Spleen (tissue), 11 donors: ENCODE results near the gene TMEM223. TPM values are rescaled to one million over a fixed set of nuclear protein-coding genes. Genes with fewer than 3 reads are reported as not detected.
A peak's percentile ranks its signal among the peaks of the same experiment; 100 is the strongest.
"Not testable (repeated sequence)": the region's sequence is repeated elsewhere in the genome, so short reads cannot be mapped to it uniquely, and the experiment has no call there.

Source experiments
- DNase-seq: peaks from one replicate; pipeline ENCODE4 v3.0.0-alpha.2; 2020
- H3K27ac ChIP-seq, 8 donors: fragments of 200-600 bp; sonication (generic) in 7 of 8; 1 replicate in 4 of 8; 2 replicates in 4 of 8; pipeline versions ENCODE4 v1.5.0 to v1.8.0; 2016 to 2021; ENCODE audit warnings: inconsistent platforms in 4 of 8, mild to moderate bottlenecking in 4 of 8, moderate library complexity in 1 of 8
- H3K27me3 ChIP-seq, 7 donors: fragments of 200-600 bp; sonication (generic) in 6 of 7; replicated peaks in 1 of 7; 1 replicate in 4 of 7; 2 replicates in 3 of 7; pipeline versions ENCODE4 v1.5.0 to v1.8.0; 2016 to 2021; ENCODE audit warnings: inconsistent platforms in 3 of 7, mild to moderate bottlenecking in 1 of 7
- H3K36me3 ChIP-seq, 6 donors: fragments of 200-600 bp; sonication (generic) in 5 of 6; 1 replicate in 4 of 6; 2 replicates in 2 of 6; pipeline versions ENCODE4 v1.5.0 to v1.8.0; 2016 to 2021; ENCODE audit warnings: inconsistent platforms in 2 of 6
- H3K4me1 ChIP-seq, 6 donors: fragments of 200-600 bp; sonication (generic) in 5 of 6; 1 replicate in 3 of 6; 2 replicates in 3 of 6; pipeline versions ENCODE4 v1.5.0 to v1.8.0; 2016 to 2021; ENCODE audit warnings: inconsistent platforms in 3 of 6
- H3K4me3 ChIP-seq, 8 donors: fragments of 200-600 bp; sonication (generic) in 7 of 8; 1 replicate in 4 of 8; 2 replicates in 4 of 8; pipeline versions ENCODE4 v1.5.0 to v1.8.0; 2016 to 2021; ENCODE audit warnings: inconsistent platforms in 4 of 8, mild to moderate bottlenecking in 4 of 8, moderate library complexity in 2 of 8
- H3K9me3 ChIP-seq, 8 donors: fragments of 200-600 bp; sonication (generic) in 7 of 8; 1 replicate in 4 of 8; 2 replicates in 4 of 8; pipeline versions ENCODE4 v1.5.0 to v1.8.0; 2016 to 2021; ENCODE audit warnings: inconsistent platforms in 4 of 8
- POLR2A ChIP-seq, 3 donors: fragments of 450-650 bp; IDR thresholded peaks; one replicate each; pipeline ENCODE4 v1.5.1; 2017; ENCODE audit warnings: antibody characterized with exemption in 3 of 3, mild to moderate bottlenecking in 1 of 3
- POLR2AphosphoS5 ChIP-seq, 3 donors: sonication (generic); formaldehyde crosslinking; IDR thresholded peaks; one replicate each; pipeline ENCODE4 v1.5.1; 2017; ENCODE audit warnings: antibody characterized with exemption in 3 of 3
- WGBS, 5 donors: extraction: QIAGEN DNeasy Blood & Tissue Kit in 3 of 5; methylation state at CpG; one replicate each; pipeline versions ENCODE4 v1.1.5 to v1.1.7; 2013 to 2018; 5-methylcytosine and 5-hydroxymethylcytosine counted together
- intact Hi-C: fragments of 100-400 bp; cut with DNase I; formaldehyde crosslinking; loops from one replicate; pipeline ENCODE4 v1.15.0; 2023; ENCODE audit warnings: low total_unique reads
- microRNA-seq, 3 donors: library from miRNA; unstranded; fragments of <30 nt; microRNA quantifications; one replicate each; pipeline versions ENCODE4 to v1.1.0, GENCODE V29; 2019 to 2020
- polyA plus RNA-seq, 3 donors: library from polyadenylated mRNA; stranded (reverse); fragments of 200-250 nt; gene quantifications; one replicate each; pipeline ENCODE4 v1.2.1, GENCODE V29; 2013
- small RNA-seq, 4 donors: library from RNA; depleted of rRNA; stranded (forward); fragments of <200 nt; gene quantifications; one replicate each; pipeline ENCODE3, GENCODE V24; 2016
- total RNA-seq, 7 donors: library from RNA; depleted of rRNA in 3 of 7; stranded (reverse); fragments of >200 nt in 3 of 7; fragmentation: NEBNext Ultra II Directional in 4 of 7; extraction: Animal tissue kit (Norgen Biotek cat#: 25700) in 4 of 7; gene quantifications; one replicate each; pipeline versions ENCODE4 v1.1.0 to v1.2.1, GENCODE V29; 2016 to 2021
- TF ChIP-seq, protein P1 (sequence below), 11 experiments: fragments of 200-600 bp in 7 of 11; fragments of 450-650 bp in 4 of 11; sonication (generic) in 4 of 11; IDR thresholded peaks in 8 of 11; conservative IDR thresholded peaks in 3 of 11; 1 replicate in 7 of 11; 2 replicates in 4 of 11; pipeline versions ENCODE4 v1.4.0 to v1.8.0; 2016 to 2021; ENCODE audit warnings: antibody characterized with exemption in 11 of 11, inconsistent platforms in 4 of 11, mild to moderate bottlenecking in 1 of 11
- donor health status: healthy with polysubstance abuse.
- donor health status: DM: no; HTN: no; CAD: no; lungs with moderate emphysema.
- donor health status: DM: no; HTN: no; CAD: no.
- donor health status: Bipolar disorder and iron deficiency.
- donor health status: healthy.
- donor health status: DM: no; HTN: no; CAD: no.
- donor health status: DM: yes; HTN: yes; CAD: no.

The TMEM223 gene
- total and polyA plus RNA-seq, 10 donors = 11.2 to 32.8 (median 21.0) TPM

DNA sequence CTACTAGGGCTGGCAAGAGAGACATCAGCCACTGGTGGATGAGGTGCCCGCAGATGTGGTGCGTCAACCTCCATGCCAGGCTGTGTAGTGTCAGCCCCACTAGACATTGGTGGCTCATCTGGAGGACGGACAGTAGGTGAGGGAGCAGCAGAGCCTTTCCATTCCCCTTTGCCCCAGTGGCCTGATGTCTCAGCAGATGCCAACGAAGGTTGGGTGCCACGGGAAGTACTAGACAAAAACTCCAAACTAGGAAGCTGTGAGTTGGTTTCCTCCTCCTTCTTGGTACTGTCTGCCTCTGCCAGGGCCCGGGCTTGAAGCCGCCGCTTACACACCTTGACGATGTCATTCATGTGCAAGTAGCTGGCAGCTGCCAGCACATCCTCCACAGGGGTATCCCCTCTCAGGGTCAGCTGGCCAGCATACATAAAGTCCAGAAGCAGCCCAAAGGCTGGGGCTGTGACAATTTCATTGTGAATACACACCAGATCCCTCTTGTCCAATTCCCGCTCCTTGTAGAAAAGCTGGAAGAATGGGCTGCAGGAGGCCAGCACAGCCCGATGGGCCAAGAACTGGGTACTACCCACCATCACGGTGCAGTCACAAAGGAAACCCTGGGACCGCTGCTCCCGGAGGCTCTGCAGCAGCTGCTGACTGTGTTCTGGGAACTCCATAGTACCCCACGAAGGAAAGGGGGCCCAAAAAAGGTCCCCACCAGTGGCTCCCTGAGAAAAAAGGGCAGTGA is 38.6 kb downstream of the TMEM223 start:
- Histone ChIP-seq H3K9me3 (no peaks in the 10 kb centered on the region), H3K4me1 (peaks cover 7 to 64% (median 28%) of the 10 kb centered on the region in 6 donors), H3K27me3 (no peaks in the 10 kb centered on the region), H3K4me3 (peak overlapping the region; percentile 58 to 80 (median 65)), H3K36me3 (peaks cover 0 to 40% (median 10%) of the 10 kb centered on the region in 6 donors), H3K27ac (peak overlapping the region; percentile 91 to 98 (median 96))
- TF ChIP-seq, protein P1, sequence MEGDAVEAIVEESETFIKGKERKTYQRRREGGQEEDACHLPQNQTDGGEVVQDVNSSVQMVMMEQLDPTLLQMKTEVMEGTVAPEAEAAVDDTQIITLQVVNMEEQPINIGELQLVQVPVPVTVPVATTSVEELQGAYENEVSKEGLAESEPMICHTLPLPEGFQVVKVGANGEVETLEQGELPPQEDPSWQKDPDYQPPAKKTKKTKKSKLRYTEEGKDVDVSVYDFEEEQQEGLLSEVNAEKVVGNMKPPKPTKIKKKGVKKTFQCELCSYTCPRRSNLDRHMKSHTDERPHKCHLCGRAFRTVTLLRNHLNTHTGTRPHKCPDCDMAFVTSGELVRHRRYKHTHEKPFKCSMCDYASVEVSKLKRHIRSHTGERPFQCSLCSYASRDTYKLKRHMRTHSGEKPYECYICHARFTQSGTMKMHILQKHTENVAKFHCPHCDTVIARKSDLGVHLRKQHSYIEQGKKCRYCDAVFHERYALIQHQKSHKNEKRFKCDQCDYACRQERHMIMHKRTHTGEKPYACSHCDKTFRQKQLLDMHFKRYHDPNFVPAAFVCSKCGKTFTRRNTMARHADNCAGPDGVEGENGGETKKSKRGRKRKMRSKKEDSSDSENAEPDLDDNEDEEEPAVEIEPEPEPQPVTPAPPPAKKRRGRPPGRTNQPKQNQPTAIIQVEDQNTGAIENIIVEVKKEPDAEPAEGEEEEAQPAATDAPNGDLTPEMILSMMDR (IDR thresholded peaks at IDR 0.05 in 8 of 11, conservative IDR thresholded peaks at IDR 0.05 in 3 of 11) = no peak
- TF ChIP-seq POLR2A (IDR thresholded peaks at IDR 0.05) (no peak), POLR2AphosphoS5 (IDR thresholded peaks at IDR 0.05) (no peak)
- 73 to 81% (median 77%) methylated on average over 15 of the region's 15 CpGs for WGBS, 5 donors
- intact Hi-C loops = no loop called here
- DNase-seq = peak; percentile 82

DNA sequence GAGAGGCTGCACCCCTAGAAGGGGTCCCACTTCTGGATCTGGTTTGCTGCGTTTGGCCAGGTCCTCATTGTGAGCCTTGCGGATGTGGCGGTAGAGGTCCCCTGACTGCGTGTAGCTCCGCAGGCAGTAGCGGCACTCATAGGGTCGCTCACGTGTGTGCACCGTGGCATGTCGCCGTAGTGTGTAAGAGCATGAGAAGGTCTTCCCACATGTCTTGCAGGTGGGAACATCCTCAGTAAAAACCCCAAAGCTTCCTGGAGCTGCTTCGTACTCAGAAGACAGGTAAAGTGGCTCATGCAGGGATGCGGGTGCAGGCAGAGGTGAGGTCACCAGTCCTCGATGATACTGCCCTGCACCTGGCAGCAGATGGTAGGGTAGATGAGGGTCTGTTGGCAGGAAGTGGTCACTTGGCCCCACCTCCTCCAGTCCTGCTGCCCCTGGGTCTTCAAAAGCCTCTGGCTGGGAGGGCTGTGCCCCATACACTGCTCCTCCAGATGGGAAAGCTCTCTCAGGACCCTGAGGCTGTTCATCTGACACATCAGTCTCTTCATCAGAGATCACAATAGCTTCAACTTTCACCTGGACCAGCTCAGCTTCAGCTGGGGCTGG is 39.5 kb downstream of the TMEM223 start:
- H3K4me1 ChIP-seq = peaks cover 7 to 68% (median 28%) of the 10 kb centered on the region in 6 donors
- no peak for TF ChIP-seq POLR2AphosphoS5 (IDR thresholded peaks at IDR 0.05)
- TF ChIP-seq, protein P1 (IDR thresholded peaks at IDR 0.05 in 8 of 11, conservative IDR thresholded peaks at IDR 0.05 in 3 of 11) = no peak
- TF ChIP-seq POLR2A (IDR thresholded peaks at IDR 0.05) = no peak
- H3K4me3 ChIP-seq = peak overlapping the region in 1 of 8 donors; percentile 80
- intact Hi-C loops = no loop called here
- H3K9me3 ChIP-seq = no peaks in the 10 kb centered on the region
- no peaks in the 10 kb centered on the region for H3K27me3 ChIP-seq
- no peak for DNase-seq
- peak overlapping the region in 3 of 8 donors; percentile 94 to 97 (median 96) for H3K27ac ChIP-seq
- H3K36me3 ChIP-seq = peaks cover 0 to 43% (median 10%) of the 10 kb centered on the region in 6 donors
- 95 to 98% (median 96%) methylated on average over 11 to 14 of the region's 14 CpGs for WGBS, 5 donors

DNA sequence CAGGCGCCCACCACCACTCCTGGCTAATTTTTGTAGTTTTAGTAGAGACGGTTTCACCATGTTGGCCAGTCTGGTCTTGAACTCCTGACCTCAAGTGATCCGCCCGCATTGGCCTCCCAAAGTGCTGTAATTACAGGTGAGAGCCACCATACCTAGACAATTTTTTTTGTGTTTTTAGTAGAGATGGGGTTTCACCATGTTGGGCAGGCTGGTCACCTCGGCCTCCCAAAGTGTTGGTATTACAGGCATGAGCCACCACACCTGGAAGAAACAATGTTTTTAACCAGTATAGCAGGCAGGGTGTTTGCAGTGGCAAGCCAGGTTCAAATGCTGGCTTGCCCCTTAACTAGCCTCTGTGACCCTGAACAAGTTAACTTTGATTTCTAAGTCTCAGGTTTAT is 41.9 kb downstream of the TMEM223 start:
- H3K36me3 ChIP-seq = peaks cover 0 to 43% (median 10%) of the 10 kb centered on the region in 6 donors
- not testable (repeated sequence) for H3K27ac ChIP-seq

DNA sequence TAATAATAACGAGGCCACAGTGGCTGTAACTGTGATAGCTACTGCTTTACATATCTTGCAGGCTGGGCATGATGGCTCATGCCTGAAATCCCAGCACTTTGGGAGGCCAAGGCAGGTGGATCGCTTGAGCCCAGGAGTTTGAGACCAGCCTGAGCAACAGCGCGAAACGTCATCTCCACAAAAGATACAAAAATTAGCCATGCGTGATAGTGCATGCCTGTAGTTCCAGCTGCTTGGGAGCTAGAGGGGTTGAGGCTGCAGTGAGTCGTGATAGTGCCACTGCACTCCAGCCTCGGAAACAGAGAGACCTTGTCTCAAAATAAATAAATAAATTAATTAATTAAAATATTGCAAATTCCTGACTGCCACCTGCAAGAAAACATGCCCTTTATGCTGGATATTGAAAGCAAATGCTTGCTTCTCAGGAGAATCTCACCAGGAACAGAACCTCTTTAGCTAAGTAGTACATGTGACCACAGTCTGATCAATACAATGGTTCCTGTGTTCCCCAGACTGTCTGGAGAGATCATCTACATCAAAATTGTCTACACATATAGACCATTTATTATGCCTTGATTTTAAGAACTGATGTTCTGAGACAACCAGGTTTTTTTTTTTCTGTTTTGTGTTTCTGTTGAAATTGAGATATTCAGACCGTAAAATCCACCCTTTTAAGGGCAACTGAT is 44.2 kb downstream of the TMEM223 start:
- intact Hi-C loops = no loop called here
- Histone ChIP-seq H3K9me3 (no peaks in the 10 kb centered on the region), H3K36me3 (peaks cover 0 to 38% (median 9%) of the 10 kb centered on the region in 6 donors), H3K4me3 (no peak overlapping the region), H3K27ac (no peak overlapping the region), H3K27me3 (no peaks in the 10 kb centered on the region), H3K4me1 (peaks cover 0 to 48% (median 15%) of the 10 kb centered on the region in 6 donors)
- WGBS, 5 donors = 87 to 95% (median 92%) methylated on average over 9 of the region's 9 CpGs
- DNase-seq = no peak
- no peak for TF ChIP-seq POLR2AphosphoS5 (IDR thresholded peaks at IDR 0.05)
- no peak for TF ChIP-seq POLR2A (IDR thresholded peaks at IDR 0.05)
- TF ChIP-seq, protein P1 (IDR thresholded peaks at IDR 0.05 in 8 of 11, conservative IDR thresholded peaks at IDR 0.05 in 3 of 11) = no peak

More for the DNA sequence above, 41.9 kb downstream of the TMEM223 start:
- H3K27me3 ChIP-seq, H3K4me3 ChIP-seq, H3K9me3 ChIP-seq, DNase-seq, intact Hi-C loops: not testable (repeated sequence)
- 90 to 96% (median 95%) methylated on average over 5 of the region's 5 CpGs for WGBS, 5 donors
- H3K4me1 ChIP-seq = peaks cover 7 to 66% (median 28%) of the 10 kb centered on the region in 6 donors

Small RNA genes within 50 kb of the gene (microRNA-seq; reads per million reads assigned to microRNA genes)
- gene MIR6514 (1.1 to 1.4 (median 1.4) reads per million in 3 donors), gene MIR6748 (0 to 0.35 (median 0) reads per million in 3 donors)

Small RNA genes within 50 kb of the gene (small RNA-seq; reads per million reads assigned to genes)
- gene MIR6514 (0.12 to 0.56 (median 0.25) reads per million in 4 donors), gene RNU6-118P (0 reads per million in 4 donors)

Other genes starting within 250 kb of the TMEM223 start
Only the 30 nearest of the 31 such genes appear.
- 1,000 to 10,000 TPM in 6 of 7 donors, 100 to 1,000 TPM in 1; 989 to 1,475 (median 1,270) TPM for gene EEF1G, start 218.1 kb downstream of the TMEM223 start, total RNA-seq
- gene EEF1G, start 218.1 kb downstream of the TMEM223 start, polyA plus RNA-seq = 1,000 to 10,000 TPM; 2,364 to 2,501 (median 2,474) TPM
- 10 to 100 TPM; 14.4 to 30.9 (median 20.1) TPM for gene TUT1, start 200.5 kb downstream of the TMEM223 start, total RNA-seq
- 10 to 100 TPM; 14.5 to 24.1 (median 16.1) TPM for gene TUT1, start 200.5 kb downstream of the TMEM223 start, polyA plus RNA-seq
- 100 to 1,000 TPM; 102 to 154 (median 114) TPM for gene MTA2, start 190.1 kb downstream of the TMEM223 start, total RNA-seq
- 10 to 100 TPM; 55.3 to 94.6 (median 58.5) TPM for gene MTA2, start 190.1 kb downstream of the TMEM223 start, polyA plus RNA-seq
- 100 to 1,000 TPM in 5 of 7 donors, 10 to 100 TPM in 2; 46.7 to 159 (median 116) TPM for gene EML3, start 179.2 kb downstream of the TMEM223 start, total RNA-seq
- gene EML3, start 179.2 kb downstream of the TMEM223 start, polyA plus RNA-seq = 100 to 1,000 TPM in 1 of 3 donors, 10 to 100 TPM in 2; 51.0 to 116 (median 78.6) TPM
- 1 to 10 TPM; 4.3 to 8.8 (median 5.6) TPM for gene ROM1, start 178.7 kb downstream of the TMEM223 start, total RNA-seq
- gene ROM1, start 178.7 kb downstream of the TMEM223 start, polyA plus RNA-seq = 10 to 100 TPM in 1 of 3 donors, 1 to 10 TPM in 2; 4.2 to 15.0 (median 6.1) TPM
- 10 to 100 TPM; 25.2 to 43.7 (median 37.1) TPM for gene B3GAT3, start 170.0 kb downstream of the TMEM223 start, total RNA-seq
- gene B3GAT3, start 170.0 kb downstream of the TMEM223 start, polyA plus RNA-seq = 10 to 100 TPM; 41.9 to 65.7 (median 63.1) TPM
- 100 to 1,000 TPM; 122 to 245 (median 198) TPM for gene GANAB, start 145.4 kb downstream of the TMEM223 start, total RNA-seq
- gene GANAB, start 145.4 kb downstream of the TMEM223 start, polyA plus RNA-seq = 10 to 100 TPM; 49.0 to 72.4 (median 53.6) TPM
- 10 to 100 TPM; 16.9 to 34.5 (median 24.8) TPM for gene INTS5, start 138.7 kb downstream of the TMEM223 start, total RNA-seq
- gene INTS5, start 138.7 kb downstream of the TMEM223 start, polyA plus RNA-seq = 10 to 100 TPM in 1 of 3 donors, 1 to 10 TPM in 2; 4.4 to 13.7 (median 7.0) TPM
- gene C11orf98, start 126.8 kb downstream of the TMEM223 start, total RNA-seq = 10 to 100 TPM; 30.9 to 43.7 (median 42.5) TPM
- 100 to 1,000 TPM; 144 to 164 (median 152) TPM for gene C11orf98, start 126.8 kb downstream of the TMEM223 start, polyA plus RNA-seq
- 10 to 100 TPM in 6 of 7 donors, 1 to 10 TPM in 1; 3.0 to 19.4 (median 13.2) TPM for gene CSKMT, start 126.7 kb downstream of the TMEM223 start, total RNA-seq
- 10 to 100 TPM; 32.6 to 59.4 (median 40.3) TPM for gene CSKMT, start 126.7 kb downstream of the TMEM223 start, polyA plus RNA-seq
- 1 to 10 TPM; 4.9 to 6.5 (median 5.9) TPM for gene UQCC3, start 120.3 kb downstream of the TMEM223 start, total RNA-seq
- 10 to 100 TPM; 20.2 to 23.7 (median 23.3) TPM for gene UQCC3, start 120.3 kb downstream of the TMEM223 start, polyA plus RNA-seq
- gene LBHD1, start 119.7 kb downstream of the TMEM223 start, total RNA-seq = 10 to 100 TPM in 6 of 7 donors, 1 to 10 TPM in 1; 10.0 to 20.2 (median 12.8) TPM
- 10 to 100 TPM in 2 of 3 donors, 1 to 10 TPM in 1; 7.3 to 21.2 (median 15.1) TPM for gene LBHD1, start 119.7 kb downstream of the TMEM223 start, polyA plus RNA-seq
- 100 to 1,000 TPM in 6 of 7 donors, 10 to 100 TPM in 1; 93.8 to 158 (median 128) TPM for gene UBXN1, start 112.9 kb downstream of the TMEM223 start, total RNA-seq
- 100 to 1,000 TPM; 198 to 209 (median 203) TPM for gene UBXN1, start 112.9 kb downstream of the TMEM223 start, polyA plus RNA-seq
- gene LRRN4CL, start 102.5 kb downstream of the TMEM223 start, total RNA-seq = not detected
- under 1 TPM; 0.04 to 0.48 (median 0.17) TPM for gene LRRN4CL, start 102.5 kb downstream of the TMEM223 start, polyA plus RNA-seq
- 10 to 100 TPM; 25.6 to 66.0 (median 34.4) TPM for gene BSCL2, start 84.6 kb downstream of the TMEM223 start, total RNA-seq
- gene BSCL2, start 84.6 kb downstream of the TMEM223 start, polyA plus RNA-seq = 10 to 100 TPM; 47.7 to 62.6 (median 47.8) TPM
- gene GNG3, start 84.3 kb downstream of the TMEM223 start, total RNA-seq = not detected
- under 1 TPM in 2 of 3 donors, not detected in 1; 0.12 to 0.13 TPM for gene GNG3, start 84.3 kb downstream of the TMEM223 start, polyA plus RNA-seq
- gene HNRNPUL2, start 64.5 kb downstream of the TMEM223 start, total RNA-seq = 10 to 100 TPM; 39.3 to 62.8 (median 48.5) TPM
- 10 to 100 TPM; 26.4 to 37.1 (median 29.3) TPM for gene HNRNPUL2, start 64.5 kb downstream of the TMEM223 start, polyA plus RNA-seq
- gene TTC9C, start 63.5 kb downstream of the TMEM223 start, total RNA-seq = 10 to 100 TPM; 25.4 to 47.1 (median 30.5) TPM
- gene TTC9C, start 63.5 kb downstream of the TMEM223 start, polyA plus RNA-seq = 10 to 100 TPM; 27.8 to 35.6 (median 33.4) TPM
- gene ZBTB3, start 37.8 kb downstream of the TMEM223 start, total RNA-seq = 10 to 100 TPM in 5 of 7 donors, 1 to 10 TPM in 2; 6.6 to 14.5 (median 11.1) TPM
- 1 to 10 TPM; 3.2 to 4.9 (median 3.9) TPM for gene ZBTB3, start 37.8 kb downstream of the TMEM223 start, polyA plus RNA-seq
- gene POLR2G, start 30.4 kb downstream of the TMEM223 start, total RNA-seq = 10 to 100 TPM; 52.1 to 74.0 (median 60.2) TPM
- 100 to 1,000 TPM; 129 to 153 (median 135) TPM for gene POLR2G, start 30.4 kb downstream of the TMEM223 start, polyA plus RNA-seq
- gene TAF6L, start 20.6 kb downstream of the TMEM223 start, total RNA-seq = 10 to 100 TPM; 16.6 to 28.8 (median 23.7) TPM
- 10 to 100 TPM; 11.9 to 37.5 (median 21.1) TPM for gene TAF6L, start 20.6 kb downstream of the TMEM223 start, polyA plus RNA-seq
- 10 to 100 TPM; 39.0 to 80.8 (median 48.3) TPM for gene TMEM179B, start 4.6 kb downstream of the TMEM223 start, total RNA-seq
- gene TMEM179B, start 4.6 kb downstream of the TMEM223 start, polyA plus RNA-seq = 10 to 100 TPM; 46.1 to 57.1 (median 54.6) TPM
- gene NXF1, start 13.4 kb upstream of the TMEM223 start, total RNA-seq = 100 to 1,000 TPM in 4 of 7 donors, 10 to 100 TPM in 3; 87.7 to 125 (median 118) TPM
- gene NXF1, start 13.4 kb upstream of the TMEM223 start, polyA plus RNA-seq = 100 to 1,000 TPM in 2 of 3 donors, 10 to 100 TPM in 1; 83.1 to 271 (median 194) TPM
- gene STX5, start 40.0 kb upstream of the TMEM223 start, total RNA-seq = 10 to 100 TPM; 40.5 to 50.7 (median 43.7) TPM
- 10 to 100 TPM; 20.9 to 27.0 (median 23.5) TPM for gene STX5, start 40.0 kb upstream of the TMEM223 start, polyA plus RNA-seq
- not detected for gene TEX54, start 40.8 kb upstream of the TMEM223 start, total RNA-seq
- gene TEX54, start 40.8 kb upstream of the TMEM223 start, polyA plus RNA-seq = not detected
- 10 to 100 TPM; 29.0 to 62.2 (median 46.4) TPM for gene WDR74, start 47.6 kb upstream of the TMEM223 start, total RNA-seq
- gene WDR74, start 47.6 kb upstream of the TMEM223 start, polyA plus RNA-seq = 10 to 100 TPM; 56.0 to 66.2 (median 60.1) TPM
- gene SLC3A2, start 88.9 kb upstream of the TMEM223 start, total RNA-seq = 100 to 1,000 TPM; 102 to 138 (median 114) TPM
- 10 to 100 TPM; 48.7 to 58.4 (median 52.8) TPM for gene SLC3A2, start 88.9 kb upstream of the TMEM223 start, polyA plus RNA-seq
- not detected for gene CHRM1, start 129.4 kb upstream of the TMEM223 start, total RNA-seq
- gene CHRM1, start 129.4 kb upstream of the TMEM223 start, polyA plus RNA-seq = not detected
- not detected for gene SLC22A6, start 193.0 kb upstream of the TMEM223 start, total RNA-seq
- gene SLC22A6, start 193.0 kb upstream of the TMEM223 start, polyA plus RNA-seq = not detected
- gene SLC22A8, start 223.8 kb upstream of the TMEM223 start, total RNA-seq = not detected
- gene SLC22A8, start 223.8 kb upstream of the TMEM223 start, polyA plus RNA-seq = not detected